Ishikawa (cell line): Measurements from ENCODE around the gene PTPN1.

Source experiments
- CEBPB ChIP-seq: IDR thresholded peaks from 2 replicates; pipeline ENCODE4 v1.6.1; 2012
- CREB1 ChIP-seq: IDR thresholded peaks from 2 replicates; pipeline ENCODE4 v1.6.1; 2012; ENCODE audit warnings: low read depth
- EGR1 ChIP-seq: IDR thresholded peaks from 2 replicates; pipeline ENCODE4 v1.6.1; 2012
- EP300 ChIP-seq: IDR thresholded peaks from 2 replicates; pipeline ENCODE4 v1.6.1; 2012; ENCODE audit warnings: borderline replicate concordance
- FOXM1 ChIP-seq: IDR thresholded peaks from 2 replicates; pipeline ENCODE4 v1.6.1; 2012; ENCODE audit warnings: low read depth, borderline replicate concordance
- MAX ChIP-seq: IDR thresholded peaks from 2 replicates; pipeline ENCODE4 v1.6.1; 2012
- NFIC ChIP-seq: IDR thresholded peaks from 2 replicates; pipeline ENCODE4 v1.6.1; 2012
- RAD21 ChIP-seq: IDR thresholded peaks from 2 replicates; pipeline ENCODE4 v1.6.1; 2012; ENCODE audit warnings: low read depth
- REST ChIP-seq: IDR thresholded peaks from 2 replicates; pipeline ENCODE4 v1.6.1; 2012; ENCODE audit warnings: low read depth, mild to moderate bottlenecking
- TAF1 ChIP-seq: IDR thresholded peaks from 2 replicates; pipeline ENCODE4 v1.6.1; 2012; ENCODE audit warnings: low read depth, mild to moderate bottlenecking
- TCF12 ChIP-seq: IDR thresholded peaks from 2 replicates; pipeline ENCODE4 v1.6.1; 2012; ENCODE audit warnings: low read depth
- TEAD4 ChIP-seq: IDR thresholded peaks from 2 replicates; pipeline ENCODE4 v1.6.1; 2012
- YY1 ChIP-seq: IDR thresholded peaks from 2 replicates; pipeline ENCODE4 v1.6.1; 2012; ENCODE audit warnings: low read depth

GRCh38 chr20:50532221-50532620 lies 22.0 kb downstream of the PTPN1 start:
- TF ChIP-seq TAF1: no peak
- no peak for TF ChIP-seq CREB1
- TF ChIP-seq MAX: no peak
- TF ChIP-seq CEBPB: no peak
- no peak for TF ChIP-seq RAD21
- no peak for TF ChIP-seq EP300
- TF ChIP-seq REST: no peak
- TF ChIP-seq TEAD4: no peak
- no peak for TF ChIP-seq EGR1
- no peak for TF ChIP-seq NFIC
- no peak for TF ChIP-seq YY1
- TF ChIP-seq FOXM1: no peak
- no peak for TF ChIP-seq TCF12
